GM12892 (cell line): Measurements from ENCODE around the gene TMCO2.

Experiments
- POLR2A ChIP-seq: IDR thresholded peaks from 2 replicates; pipeline ENCODE4 v1.6.1; 2011; ENCODE audit warnings: low read depth, low read length, control low read depth
- POLR2AphosphoS5 ChIP-seq: IDR thresholded peaks from 2 replicates; pipeline ENCODE4 v1.6.1; 2011; ENCODE audit warnings: low read depth, low read length, control low read depth

DNA sequence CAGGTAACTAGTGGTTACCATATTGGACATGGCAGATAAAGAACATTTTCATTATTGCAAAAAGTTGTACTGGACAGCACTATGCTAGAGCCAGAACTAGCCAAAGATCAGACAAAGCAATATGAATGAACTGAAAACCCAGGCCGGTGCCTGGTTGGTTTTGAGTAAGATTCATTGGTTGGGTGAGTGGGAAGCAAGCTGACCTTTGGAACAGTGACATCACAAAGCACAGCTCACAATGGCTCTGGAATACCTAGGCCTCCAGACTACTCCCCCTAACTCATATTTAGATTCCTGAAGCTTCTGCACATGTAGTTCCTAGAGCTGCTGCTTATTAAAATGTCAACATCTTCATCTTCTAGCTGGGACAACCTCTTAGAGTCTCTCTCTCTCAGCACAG, at the start of gene TMCO2:
- TF ChIP-seq POLR2A (no peak), POLR2AphosphoS5 (no peak)
